Activated CD8-positive, alpha-beta memory T cell treated with anti-CD3 and anti-CD28 coated beads, Interleukin-2, amount 50 U/mL, for 1 hour (primary cell): ENCODE measurements around the gene KCNN3.
"Not testable (repeated sequence)": the region's sequence is repeated elsewhere in the genome, so short reads cannot be mapped to it uniquely, and the experiment has no call there.

Experiments used
- DNase-seq: peaks from one replicate; pipeline ENCODE4 v3.0.0-alpha.2; 2020; ENCODE audit errors: extremely low read depth

Gene KCNN3

GRCh38 chr1:154703170-154703569 is 166.9 kb downstream of the KCNN3 start:
- no peak for DNase-seq

- no peak for DNase-seq
Observed at GRCh38 chr1:154698320-154699096, 171.6 kb downstream of the KCNN3 start.

GRCh38 chr1:154697710-154698109 is 172.4 kb downstream of the KCNN3 start:
- no peak for DNase-seq

GRCh38 chr1:154696456-154696855 is 173.6 kb downstream of the KCNN3 start:
- no peak for DNase-seq

GRCh38 chr1:154695985-154696384 is 174.1 kb downstream of the KCNN3 start:
- DNase-seq = no peak

GRCh38 chr1:154694995-154695394 is 175.1 kb downstream of the KCNN3 start:
- no peak for DNase-seq

GRCh38 chr1:154689083-154689482 is 181.0 kb downstream of the KCNN3 start:
- no peak for DNase-seq

GRCh38 chr1:154686507-154686906 is 183.6 kb downstream of the KCNN3 start:
- no peak for DNase-seq

- DNase-seq = no peak
Observed at GRCh38 chr1:154683820-154684219, 186.3 kb downstream of the KCNN3 start.

- no peak for DNase-seq
Observed at GRCh38 chr1:154682254-154682653, 187.8 kb downstream of the KCNN3 start.

- not testable (repeated sequence) for DNase-seq
Observed at GRCh38 chr1:154677844-154678243, 192.2 kb downstream of the KCNN3 start.

GRCh38 chr1:154676847-154677246 is 193.2 kb downstream of the KCNN3 start:
- not testable (repeated sequence) for DNase-seq

GRCh38 chr1:154674456-154674855 is 195.6 kb downstream of the KCNN3 start:
- DNase-seq = not testable (repeated sequence)

- not testable (repeated sequence) for DNase-seq
Observed at GRCh38 chr1:154672245-154672644, 197.8 kb downstream of the KCNN3 start.

- DNase-seq = not testable (repeated sequence)
Observed at GRCh38 chr1:154671412-154671811, 198.7 kb downstream of the KCNN3 start.

GRCh38 chr1:154670310-154671270 is 199.5 kb downstream of the KCNN3 start:
- DNase-seq = not testable (repeated sequence)

GRCh38 chr1:154669464-154670282 is 200.4 kb downstream of the KCNN3 start:
- peak; percentile 31 for DNase-seq

GRCh38 chr1:154666051-154666790 is 203.9 kb downstream of the KCNN3 start:
- no peak for DNase-seq

GRCh38 chr1:154664331-154665002 is 205.6 kb downstream of the KCNN3 start:
- DNase-seq = no peak

GRCh38 chr1:154663471-154664060 is 206.5 kb downstream of the KCNN3 start:
- DNase-seq = no peak
